HEK293T (cell line): ENCODE results near the gene RANBP3.
A peak's percentile ranks its signal among the peaks of the same experiment; 100 is the strongest.

ENCODE experiments used
- CTCF ChIA-PET: fragments of 350-600 bp; formaldehyde crosslinking; extraction: SDS; loops from one replicate; lab custom pipeline; 2021; ENCODE audit warnings: antibody characterized with exemption, inconsistent platforms; lab: Yijun Ruan, JAX
- POLR2A ChIA-PET: fragments of 350-600 bp; formaldehyde crosslinking; extraction: SDS; loops from one replicate; lab custom pipeline; 2020; ENCODE audit warnings: antibody characterized with exemption, inconsistent platforms; lab: Yijun Ruan, JAX
- DNase-seq: peaks from one replicate; pipeline ENCODE4 v3.0.0; 2012; ENCODE audit warnings: mixed read lengths; ENCODE audit errors: extremely low spot score
- ARNT ChIP-seq: fragments of 450-650 bp; IDR thresholded peaks from 2 replicates; pipeline ENCODE4 v1.6.1; 2017; ENCODE audit warnings: mild to moderate bottlenecking
- BHLHE40 ChIP-seq: fragments of 450-650 bp; IDR thresholded peaks from 2 replicates; pipeline ENCODE4 v1.6.1; 2016; ENCODE audit warnings: mild to moderate bottlenecking, moderate library complexity, borderline replicate concordance
- CTBP1 ChIP-seq: fragments of 450-650 bp; IDR thresholded peaks from 2 replicates; pipeline ENCODE4 v1.6.1; 2016; ENCODE audit warnings: borderline replicate concordance
- ELF4 ChIP-seq: fragments of 450-650 bp; IDR thresholded peaks from 2 replicates; pipeline ENCODE4 v1.6.1; 2017; ENCODE audit warnings: antibody characterized with exemption
- FOXA1 ChIP-seq: fragments of 450-650 bp; IDR thresholded peaks from 2 replicates; pipeline ENCODE4 v1.6.1; 2016; ENCODE audit warnings: mild to moderate bottlenecking
- FOXK2 ChIP-seq: fragments of 450-650 bp; IDR thresholded peaks from 2 replicates; pipeline ENCODE4 v1.6.1; 2016; ENCODE audit warnings: mild to moderate bottlenecking
- FOXM1 ChIP-seq: fragments of 450-650 bp; IDR thresholded peaks from 2 replicates; pipeline ENCODE4 v1.6.1; 2017; ENCODE audit warnings: mild to moderate bottlenecking, borderline replicate concordance
- HDGF ChIP-seq: fragments of 450-650 bp; IDR thresholded peaks from 2 replicates; pipeline ENCODE4 v1.6.1; 2017; ENCODE audit warnings: antibody characterized with exemption, borderline replicate concordance
- L3MBTL2 ChIP-seq: fragments of 450-650 bp; conservative IDR thresholded peaks from 2 replicates; pipeline ENCODE4 v1.6.1; 2016; ENCODE audit warnings: mild to moderate bottlenecking
- LEF1 ChIP-seq: fragments of 450-650 bp; IDR thresholded peaks from 2 replicates; pipeline ENCODE4 v1.6.1; 2017; ENCODE audit warnings: mild to moderate bottlenecking, borderline replicate concordance
- NFRKB ChIP-seq: fragments of 450-650 bp; IDR thresholded peaks from 2 replicates; pipeline ENCODE4 v1.6.1; 2016; ENCODE audit warnings: mild to moderate bottlenecking, moderate library complexity
- SP1 ChIP-seq: fragments of 450-650 bp; IDR thresholded peaks from 2 replicates; pipeline ENCODE4 v1.6.1; 2017
- SUZ12 ChIP-seq: fragments of 450-650 bp; IDR thresholded peaks from 2 replicates; pipeline ENCODE4 v1.6.1; 2016; ENCODE audit warnings: mild to moderate bottlenecking
- TARDBP ChIP-seq: fragments of 450-650 bp; IDR thresholded peaks from 2 replicates; pipeline ENCODE4 v1.6.1; 2016
- ZNF384 ChIP-seq: fragments of 450-650 bp; IDR thresholded peaks from 2 replicates; pipeline ENCODE4 v1.6.1; 2016
- TF ChIP-seq, protein P1 (sequence below): fragments of 450-650 bp; IDR thresholded peaks from 2 replicates; pipeline ENCODE4 v1.6.1; 2016

The RANBP3 gene

GRCh38 chr19:5934774-5935472 is 43.0 kb downstream of the RANBP3 start:
- POLR2A ChIA-PET, result interaction anchor here (0.9 kb wide), 1 partner anchor 31 kb away, joined by 4 read pairs; the partner anchor contains the start of gene NDUFA11
- CTCF ChIA-PET, result no interaction called here
- no peak for TF ChIP-seq HDGF
- TF ChIP-seq, protein P1, sequence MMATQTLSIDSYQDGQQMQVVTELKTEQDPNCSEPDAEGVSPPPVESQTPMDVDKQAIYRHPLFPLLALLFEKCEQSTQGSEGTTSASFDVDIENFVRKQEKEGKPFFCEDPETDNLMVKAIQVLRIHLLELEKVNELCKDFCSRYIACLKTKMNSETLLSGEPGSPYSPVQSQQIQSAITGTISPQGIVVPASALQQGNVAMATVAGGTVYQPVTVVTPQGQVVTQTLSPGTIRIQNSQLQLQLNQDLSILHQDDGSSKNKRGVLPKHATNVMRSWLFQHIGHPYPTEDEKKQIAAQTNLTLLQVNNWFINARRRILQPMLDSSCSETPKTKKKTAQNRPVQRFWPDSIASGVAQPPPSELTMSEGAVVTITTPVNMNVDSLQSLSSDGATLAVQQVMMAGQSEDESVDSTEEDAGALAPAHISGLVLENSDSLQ, result peak; percentile 16; the same call in 1 of the 2 replicates
- peak; percentile 28 for DNase-seq

GRCh38 chr19:5934069-5934401 is 43.9 kb downstream of the RANBP3 start:
- TF ChIP-seq, protein P1, result no peak
- TF ChIP-seq BHLHE40, result no peak
- no peak for TF ChIP-seq SP1
- TF ChIP-seq L3MBTL2, result no peak
- no peak for TF ChIP-seq HDGF
- TF ChIP-seq CTBP1, result no peak
- TF ChIP-seq SUZ12, result no peak
- TF ChIP-seq FOXK2, result no peak
- CTCF ChIA-PET, result no interaction called here
- no peak for DNase-seq
- POLR2A ChIA-PET, result no interaction called here

- CTCF ChIA-PET, result no interaction called here
- no peak for DNase-seq
- TF ChIP-seq FOXA1 (no peak), SUZ12 (no peak), CTBP1 (no peak), NFRKB (no peak), FOXM1 (no peak), ARNT (no peak), TARDBP (no peak), BHLHE40 (no peak)
- POLR2A ChIA-PET, result no interaction called here
Measured at GRCh38 chr19:5933391-5934068, 44.4 kb downstream of the RANBP3 start.

DNA sequence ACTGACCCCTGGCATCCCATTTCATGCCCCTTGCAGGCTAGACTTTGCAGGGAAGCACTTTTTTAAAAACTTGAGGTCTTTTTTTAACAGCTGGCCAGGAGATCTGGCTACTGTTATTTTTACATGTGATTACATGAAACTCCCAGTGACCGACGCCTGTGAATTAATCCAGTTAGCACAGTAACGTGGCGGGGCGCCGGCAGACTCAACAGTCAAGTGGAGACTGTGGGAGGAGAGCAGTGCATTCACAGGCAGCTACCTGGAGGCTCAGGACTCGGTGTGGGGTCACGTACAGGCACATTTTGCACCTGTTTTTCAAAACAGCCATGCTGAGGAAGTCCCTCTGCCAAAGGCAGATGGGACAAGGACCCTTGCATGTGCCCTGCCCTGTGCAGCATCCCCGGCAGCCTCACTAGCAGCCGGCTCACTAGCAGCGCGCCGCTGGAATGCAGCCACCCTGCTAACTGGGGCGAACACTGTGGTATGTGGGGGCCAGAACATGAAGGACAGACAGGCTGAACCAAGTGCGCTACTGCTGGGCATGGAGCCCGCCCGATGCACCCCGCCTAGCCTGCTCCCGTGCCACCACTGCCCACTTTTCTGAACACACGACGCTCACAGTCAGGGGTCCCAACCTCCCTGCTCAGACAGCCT is 45.2 kb downstream of the RANBP3 start:
- POLR2A ChIA-PET, result no interaction called here
- DNase-seq, result no peak
- no peak for TF ChIP-seq ELF4
- TF ChIP-seq, protein P1, result no peak
- TF ChIP-seq NFRKB, result no peak
- TF ChIP-seq FOXK2, result no peak
- TF ChIP-seq CTBP1, result no peak
- no peak for TF ChIP-seq FOXA1
- no peak for TF ChIP-seq HDGF
- CTCF ChIA-PET, result no interaction called here

- POLR2A ChIA-PET, result no interaction called here
- no peak for TF ChIP-seq ARNT
- no peak for TF ChIP-seq SP1
- no peak for TF ChIP-seq BHLHE40
- no peak for TF ChIP-seq FOXM1
- TF ChIP-seq FOXA1, result no peak
- no peak for TF ChIP-seq ZNF384
- no peak for TF ChIP-seq HDGF
- TF ChIP-seq TARDBP, result no peak
- TF ChIP-seq L3MBTL2, result no peak
- CTCF ChIA-PET, result no interaction called here
Measured at GRCh38 chr19:5932146-5932545, 45.8 kb downstream of the RANBP3 start.

DNA sequence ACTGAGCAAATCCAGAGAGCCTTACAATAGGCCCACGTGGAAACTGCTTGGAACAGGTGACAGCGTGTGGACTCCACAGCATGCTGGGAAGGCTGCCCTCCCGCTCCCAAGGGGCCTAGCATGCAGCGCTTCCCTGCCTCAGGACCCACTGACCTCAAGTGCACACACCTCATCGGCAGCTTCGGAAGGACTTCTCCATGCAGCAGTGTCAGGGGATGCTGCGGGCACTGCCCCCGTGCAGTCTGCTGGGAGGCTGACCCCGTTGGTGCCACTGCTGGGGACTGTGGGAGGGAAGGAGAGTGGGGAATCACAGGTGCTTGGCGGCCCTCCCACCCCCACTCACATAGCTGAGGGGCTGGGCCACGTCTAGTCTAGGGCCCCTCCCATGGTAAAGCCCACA is 46.7 kb downstream of the RANBP3 start:
- POLR2A ChIA-PET, result no interaction called here
- no peak for DNase-seq
- CTCF ChIA-PET, result no interaction called here
- TF ChIP-seq ZNF384 (no peak), HDGF (no peak), LEF1 (no peak), BHLHE40 (no peak), L3MBTL2 (no peak), NFRKB (no peak), ELF4 (no peak), ARNT (no peak), FOXM1 (no peak), FOXK2 (no peak), SP1 (no peak), FOXA1 (no peak)
- TF ChIP-seq, protein P1, result no peak

More at GRCh38 chr19:5932146-5932545, 45.8 kb downstream of the RANBP3 start:
- DNase-seq, result no peak
